H1 (cell line): Measurements from ENCODE around the gene ACAD11. TPM values are rescaled to one million over a fixed set of nuclear protein-coding genes. Genes with fewer than 3 reads are reported as not detected.

ENCODE experiments used
- CTCF ChIA-PET: fragments of 300-600 bp; sonication (Branson Sonifier 250); formaldehyde crosslinking; loops from one replicate; lab custom pipeline; 2021; ENCODE audit not compliant: partially characterized antibody; lab: Charles Lee
- POLR2A ChIA-PET: fragments of 300-600 bp; sonication (Branson Sonifier 250); formaldehyde crosslinking; loops from one replicate; lab custom pipeline; 2021; ENCODE audit warnings: inconsistent platforms; ENCODE audit not compliant: partially characterized antibody; lab: Charles Lee
- DNase-seq, 2 experiments: peaks; one replicate each; pipeline versions ENCODE4 v3.0.0 to v3.0.0-alpha.2; 2010 to 2022; ENCODE audit warnings: low spot score in 2 of 2, low read depth in 1 of 2, mixed read lengths in 1 of 2
- FAIRE-seq: peaks from 2 replicates; lab custom pipeline; 2011; peaks lifted over from hg19 to GRCh38; lab: Jason Lieb, UNC
- H2AFZ ChIP-seq: 2 replicates; pipeline ENCODE4 v1.8.1; 2012; ENCODE audit warnings: low read length, inconsistent platforms
- H2AK5ac ChIP-seq: 2 replicates; pipeline ENCODE4 v1.6.1; 2013; ENCODE audit warnings: low read depth, low read length
- H2BK120ac ChIP-seq: replicated peaks from 2 replicates; pipeline ENCODE3; 2013; ENCODE audit warnings: low read depth, low read length, inconsistent platforms
- H2BK12ac ChIP-seq: 2 replicates; pipeline ENCODE4 v1.6.1; 2013; ENCODE audit warnings: low read depth, low read length
- H2BK15ac ChIP-seq: 2 replicates; pipeline ENCODE4 v1.6.1; 2013; ENCODE audit warnings: low read length
- H2BK20ac ChIP-seq: 2 replicates; pipeline ENCODE4 v1.6.1; 2013; ENCODE audit warnings: low read length
- H2BK5ac ChIP-seq: 2 replicates; pipeline ENCODE4 v1.6.1; 2013; ENCODE audit warnings: low read depth, low read length
- H3K14ac ChIP-seq: 2 replicates; pipeline ENCODE4 v1.6.1; 2013; ENCODE audit warnings: inconsistent platforms; ENCODE audit not compliant: insufficient read length
- H3K18ac ChIP-seq: 2 replicates; pipeline ENCODE4 v1.6.1; 2013; ENCODE audit warnings: low read length; ENCODE audit errors: extremely low read depth
- H3K23ac ChIP-seq: 2 replicates; pipeline ENCODE4 v1.6.1; 2013; ENCODE audit warnings: inconsistent platforms; ENCODE audit not compliant: insufficient read length
- H3K23me2 ChIP-seq: 2 replicates; pipeline ENCODE4 v1.6.1; 2013; ENCODE audit warnings: low read depth, low read length
- H3K27ac ChIP-seq: 2 replicates; pipeline ENCODE4 v1.6.1; 2011; ENCODE audit warnings: low read depth, low read length, inconsistent platforms
- H3K27me3 ChIP-seq, 4 experiments: replicated peaks in 1 of 4; 1 replicate in 1 of 4; 2 replicates in 3 of 4; pipeline versions ENCODE4 v1.6.1 to v1.8.1; 2011 to 2013; ENCODE audit warnings: low read length in 3 of 4, mild to moderate bottlenecking in 3 of 4, inconsistent platforms in 2 of 4, mixed read lengths in 2 of 4, moderate library complexity in 1 of 4; ENCODE audit not compliant: control insufficient read depth in 3 of 4, insufficient read depth in 3 of 4; ENCODE audit errors: extremely low read depth in 1 of 4
- H3K36me3 ChIP-seq, 4 experiments: 2 replicates each; pipeline versions ENCODE4 v1.6.1 to v1.8.1; 2011 to 2013; ENCODE audit warnings: mild to moderate bottlenecking in 4 of 4, low read length in 3 of 4, moderate library complexity in 2 of 4, control low read depth in 1 of 4, inconsistent platforms in 1 of 4; ENCODE audit not compliant: insufficient read depth in 4 of 4, control insufficient read depth in 2 of 4
- H3K4ac ChIP-seq: replicated peaks from 2 replicates; pipeline ENCODE3; 2013; ENCODE audit warnings: low read length, low read depth, mixed read lengths, inconsistent platforms; ENCODE audit not compliant: insufficient read length
- H3K4me1 ChIP-seq, 4 experiments: replicated peaks in 1 of 4; 1 replicate in 1 of 4; 2 replicates in 3 of 4; pipeline versions ENCODE4 v1.6.1 to v1.8.1; 2011 to 2013; ENCODE audit warnings: low read length in 3 of 4, inconsistent platforms in 2 of 4, mixed read lengths in 1 of 4; ENCODE audit not compliant: insufficient read depth in 4 of 4, control insufficient read depth in 3 of 4
- H3K4me2 ChIP-seq, 2 experiments: 2 replicates each; pipeline versions ENCODE4 v1.6.1 to v1.8.1; 2011 to 2013; ENCODE audit warnings: low read depth in 2 of 2, low read length in 2 of 2, control low read depth in 1 of 2, inconsistent platforms in 1 of 2, mild to moderate bottlenecking in 1 of 2; ENCODE audit not compliant: insufficient read depth in 1 of 2
- H3K4me3 ChIP-seq, 4 experiments: fragments of 200-600, 300-600 bp in 1 of 4; sonication (generic), shearing (Covaris generic), sonication (Bioruptor Twin) in 1 of 4; 2 replicates each; pipeline versions ENCODE4 v1.5.1 to v1.8.1; 2011 to 2016; ENCODE audit warnings: low read length in 4 of 4, low read depth in 3 of 4, control low read depth in 2 of 4, inconsistent platforms in 2 of 4, mild to moderate bottlenecking in 2 of 4, mixed read lengths in 1 of 4, moderate library complexity in 1 of 4; ENCODE audit not compliant: insufficient read depth in 2 of 4; ENCODE audit errors: extremely low read depth in 1 of 4
- H3K56ac ChIP-seq: replicated peaks from 2 replicates; pipeline ENCODE3; 2013; ENCODE audit warnings: low read depth, mild to moderate bottlenecking, mixed read lengths, low read length, inconsistent platforms; ENCODE audit not compliant: insufficient read length
- H3K79me1 ChIP-seq: 2 replicates; pipeline ENCODE4 v1.6.1; 2013; ENCODE audit warnings: low read depth, low read length, control low read depth
- H3K79me2 ChIP-seq, 2 experiments: 2 replicates each; pipeline versions ENCODE4 v1.6.1 to v1.8.1; 2012 to 2013; ENCODE audit warnings: low read length in 2 of 2, mild to moderate bottlenecking in 2 of 2, inconsistent platforms in 1 of 2; ENCODE audit not compliant: insufficient read depth in 2 of 2, control insufficient read depth in 1 of 2
- H3K9ac ChIP-seq, 4 experiments: replicated peaks in 1 of 4; 1 replicate in 1 of 4; 2 replicates in 3 of 4; pipeline versions ENCODE4 v1.6.1 to v1.8.1; 2011 to 2013; ENCODE audit warnings: low read depth in 3 of 4, low read length in 3 of 4, control low read depth in 2 of 4, mild to moderate bottlenecking in 2 of 4, moderate library complexity in 2 of 4, inconsistent platforms in 1 of 4; ENCODE audit errors: extremely low read depth in 1 of 4
- H3K9me3 ChIP-seq, 2 experiments: 2 replicates each; pipeline versions ENCODE4 v1.6.1 to v1.8.1; 2012 to 2013; ENCODE audit warnings: mild to moderate bottlenecking in 2 of 2, moderate library complexity in 2 of 2, control low read depth in 1 of 2, inconsistent platforms in 1 of 2, low read depth in 1 of 2, low read length in 1 of 2, mixed read lengths in 1 of 2; ENCODE audit not compliant: insufficient read depth in 2 of 2
- H4K20me1 ChIP-seq, 2 experiments: replicated peaks in 1 of 2; 2 replicates each; pipeline versions ENCODE3 to v1.8.1; 2011 to 2013; ENCODE audit warnings: inconsistent platforms in 2 of 2, low read length in 2 of 2, mild to moderate bottlenecking in 1 of 2; ENCODE audit not compliant: insufficient read depth in 2 of 2, control insufficient read depth in 1 of 2
- H4K5ac ChIP-seq: 2 replicates; pipeline ENCODE4 v1.6.1; 2013; ENCODE audit warnings: low read length, low read depth, mixed read lengths, inconsistent platforms; ENCODE audit not compliant: insufficient read length
- H4K8ac ChIP-seq: 2 replicates; pipeline ENCODE4 v1.8.0; 2013; ENCODE audit warnings: mild to moderate bottlenecking, moderate library complexity, low read length, inconsistent platforms; ENCODE audit not compliant: insufficient read depth; ENCODE audit errors: extremely low read depth
- H4K91ac ChIP-seq: replicated peaks from 2 replicates; pipeline ENCODE3; 2013; ENCODE audit warnings: low read length, mixed read lengths, inconsistent platforms; ENCODE audit not compliant: insufficient read length
- EP300 ChIP-seq, 2 experiments: IDR thresholded peaks; 1 replicate in 1 of 2; 2 replicates in 1 of 2; pipeline ENCODE4 v1.6.1; 2011 to 2012; ENCODE audit warnings: low read depth in 2 of 2, low read length in 2 of 2, mild to moderate bottlenecking in 2 of 2, borderline replicate concordance in 1 of 2, inconsistent platforms in 1 of 2, moderate library complexity in 1 of 2
- GTF2F1 ChIP-seq: IDR thresholded peaks from 2 replicates; pipeline ENCODE4 v1.6.1; 2012; ENCODE audit warnings: low read depth, low read length, improper control_type of control experiment, borderline replicate concordance
- NRF1 ChIP-seq: IDR thresholded peaks from 2 replicates; pipeline ENCODE4 v1.6.1; 2011; ENCODE audit warnings: mild to moderate bottlenecking, low read depth, low read length, improper control_type of control experiment
- POLR2A ChIP-seq, 2 experiments: IDR thresholded peaks; 1 replicate in 1 of 2; 2 replicates in 1 of 2; pipeline ENCODE4 v1.6.1; 2011; ENCODE audit warnings: low read depth in 2 of 2, low read length in 2 of 2, mild to moderate bottlenecking in 2 of 2; ENCODE audit errors: control extremely low read depth in 1 of 2
- POLR2AphosphoS5 ChIP-seq: IDR thresholded peaks from 2 replicates; pipeline ENCODE4 v1.6.1; 2011; ENCODE audit warnings: low read depth, low read length
- RXRA ChIP-seq: IDR thresholded peaks from 2 replicates; pipeline ENCODE4 v1.6.1; 2011; ENCODE audit warnings: low read depth, mild to moderate bottlenecking, low read length, moderate library complexity; ENCODE audit not compliant: insufficient read depth
- SIRT6 ChIP-seq: IDR thresholded peaks from one replicate; pipeline ENCODE4 v1.7.1; 2012; ENCODE audit warnings: low read length, inconsistent platforms
- SP1 ChIP-seq: IDR thresholded peaks from 2 replicates; pipeline ENCODE4 v1.6.1; 2011; ENCODE audit warnings: low read depth, low read length
- YY1 ChIP-seq: IDR thresholded peaks from 2 replicates; pipeline ENCODE4 v1.6.1; 2011; ENCODE audit warnings: low read depth, mild to moderate bottlenecking, low read length
- WGBS, 2 experiments: shearing (Covaris generic) in 1 of 2; methylation state at CpG; one replicate each; pipeline versions ENCODE4 v1.1.6 to v1.1.7; 2013 to 2015; ENCODE audit warnings: low lambda C conversion rate in 2 of 2, mixed read lengths in 2 of 2, inconsistent platforms in 1 of 2, low coverage in 1 of 2, missing lambda C conversion rate in 1 of 2; ENCODE audit not compliant: insufficient replicate concordance in 2 of 2, insufficient coverage in 1 of 2, insufficient read length in 1 of 2; ENCODE audit errors: extremely low coverage in 1 of 2, missing lambda C conversion rate in 1 of 2; 5-methylcytosine and 5-hydroxymethylcytosine counted together
- polyA plus RNA-seq, 7 experiments: library from polyadenylated mRNA; depleted of rRNA in 3 of 7; stranded (reverse) in 5 of 7; unstranded in 2 of 7; fragments of >200 nt in 5 of 7; fragments of 200-250 nt in 2 of 7; gene quantifications; 1 replicate in 5 of 7; 2 replicates in 1 of 7; 4 replicates in 1 of 7; pipeline versions ENCODE4 v1.2.1 to v1.2.3, GENCODE V29; 2011 to 2013; ENCODE audit warnings: missing spikeins in 2 of 7, mixed read lengths in 2 of 7
- total RNA-seq: library from RNA; stranded (reverse); fragmentation: NEBNext Ultra II Directional; extraction: Animal tissue kit (Norgen Biotek cat#: 25700); gene quantifications from 2 replicates; pipeline ENCODE4 v1.2.1, GENCODE V29; 2021
- TF ChIP-seq, protein P1 (sequence below), 3 experiments: IDR thresholded peaks; 1 replicate in 2 of 3; 2 replicates in 1 of 3; pipeline versions ENCODE4 v1.5.1 to v1.6.1; 2011; ENCODE audit warnings: low read length in 3 of 3, mild to moderate bottlenecking in 3 of 3, inconsistent platforms in 2 of 3, low read depth in 1 of 3, moderate library complexity in 1 of 3; ENCODE audit not compliant: insufficient read depth in 1 of 3; ENCODE audit errors: control extremely low read depth in 1 of 3
- TF ChIP-seq, protein P2 (sequence below): IDR thresholded peaks from 2 replicates; pipeline ENCODE4 v1.6.1; 2011; ENCODE audit warnings: low read depth, mild to moderate bottlenecking, low read length; ENCODE audit not compliant: insufficient read depth

The ACAD11 gene
- total and polyA plus RNA-seq, 2 of the 8 experiments (the other 6 are each of a cell fraction or from before 2014, with no cell fraction given): 5.5 to 11.0 TPM

GRCh38 chr3:132569153-132569552 is 90.5 kb downstream of the ACAD11 start:
- H3K4me3 ChIP-seq: no peak overlapping the region
- CTCF ChIA-PET: no interaction called here
- no peak for FAIRE-seq
- no peaks in the 10 kb centered on the region; a peak in 1 of 4 replicates for H3K9me3 ChIP-seq
- H3K4me2 ChIP-seq: no peak overlapping the region
- POLR2A ChIA-PET: no interaction called here
- H4K5ac ChIP-seq: no peak overlapping the region
- H2BK15ac ChIP-seq: no peak overlapping the region
- H3K27ac ChIP-seq: no peak overlapping the region
- H3K56ac ChIP-seq: no peak overlapping the region
- H2AK5ac ChIP-seq: no peak overlapping the region
- H3K4ac ChIP-seq: no peak overlapping the region
- no peaks in the 10 kb centered on the region for H4K20me1 ChIP-seq
- no peak for DNase-seq
- no peak overlapping the region for H4K91ac ChIP-seq
- no peak overlapping the region for H3K14ac ChIP-seq
- H3K36me3 ChIP-seq: no peaks in the 10 kb centered on the region; a peak in 1 of 8 replicates
- H3K79me1 ChIP-seq: no peaks in the 10 kb centered on the region
- no peak overlapping the region for H2AFZ ChIP-seq
- no peak overlapping the region for H2BK12ac ChIP-seq
- H2BK120ac ChIP-seq: no peak overlapping the region
- no peaks in the 10 kb centered on the region for H3K27me3 ChIP-seq
- no peak overlapping the region for H3K23ac ChIP-seq
- H2BK20ac ChIP-seq: no peak overlapping the region
- no peak overlapping the region; the same call in 1 of the 2 replicates for H4K8ac ChIP-seq
- TF ChIP-seq EP300 (IDR thresholded peaks at IDR 0.05; ENCODE audit: borderline replicate concordance in 1 of 2, low read depth in 2 of 2, low read length in 2 of 2): no peak
- no peak for TF ChIP-seq YY1
- TF ChIP-seq NRF1: no peak
- TF ChIP-seq, protein P1, sequence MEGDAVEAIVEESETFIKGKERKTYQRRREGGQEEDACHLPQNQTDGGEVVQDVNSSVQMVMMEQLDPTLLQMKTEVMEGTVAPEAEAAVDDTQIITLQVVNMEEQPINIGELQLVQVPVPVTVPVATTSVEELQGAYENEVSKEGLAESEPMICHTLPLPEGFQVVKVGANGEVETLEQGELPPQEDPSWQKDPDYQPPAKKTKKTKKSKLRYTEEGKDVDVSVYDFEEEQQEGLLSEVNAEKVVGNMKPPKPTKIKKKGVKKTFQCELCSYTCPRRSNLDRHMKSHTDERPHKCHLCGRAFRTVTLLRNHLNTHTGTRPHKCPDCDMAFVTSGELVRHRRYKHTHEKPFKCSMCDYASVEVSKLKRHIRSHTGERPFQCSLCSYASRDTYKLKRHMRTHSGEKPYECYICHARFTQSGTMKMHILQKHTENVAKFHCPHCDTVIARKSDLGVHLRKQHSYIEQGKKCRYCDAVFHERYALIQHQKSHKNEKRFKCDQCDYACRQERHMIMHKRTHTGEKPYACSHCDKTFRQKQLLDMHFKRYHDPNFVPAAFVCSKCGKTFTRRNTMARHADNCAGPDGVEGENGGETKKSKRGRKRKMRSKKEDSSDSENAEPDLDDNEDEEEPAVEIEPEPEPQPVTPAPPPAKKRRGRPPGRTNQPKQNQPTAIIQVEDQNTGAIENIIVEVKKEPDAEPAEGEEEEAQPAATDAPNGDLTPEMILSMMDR (IDR thresholded peaks at IDR 0.05; ENCODE audit: control extremely low read depth in 1 of 3, insufficient read depth in 1 of 3, low read depth in 1 of 3, low read length in 3 of 3): no peak
- no peak for TF ChIP-seq GTF2F1
- TF ChIP-seq SP1: no peak
- no peak for TF ChIP-seq RXRA
- TF ChIP-seq, protein P2, sequence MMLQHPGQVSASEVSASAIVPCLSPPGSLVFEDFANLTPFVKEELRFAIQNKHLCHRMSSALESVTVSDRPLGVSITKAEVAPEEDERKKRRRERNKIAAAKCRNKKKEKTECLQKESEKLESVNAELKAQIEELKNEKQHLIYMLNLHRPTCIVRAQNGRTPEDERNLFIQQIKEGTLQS: no peak
- TF ChIP-seq POLR2A (IDR thresholded peaks at IDR 0.05; ENCODE audit: control extremely low read depth in 1 of 2, low read depth in 2 of 2, low read length in 2 of 2): no peak
- TF ChIP-seq SIRT6: no peak
- no peak for TF ChIP-seq POLR2AphosphoS5
- no peaks in the 10 kb centered on the region for H3K79me2 ChIP-seq
- no peaks in the 10 kb centered on the region for H3K23me2 ChIP-seq
- H3K18ac ChIP-seq: no peak overlapping the region
- no peaks in the 10 kb centered on the region for H3K4me1 ChIP-seq
- 98% methylated on average over 2 of the region's 2 CpGs; no CpG with 5 or more reads in 1 of the 2 experiments for WGBS, 2 experiments
- no peak overlapping the region for H2BK5ac ChIP-seq
- no peak overlapping the region for H3K9ac ChIP-seq
